Neuron (in vitro differentiated cells): ENCODE data around the gene PPP1R14C.

Experiments
- H2AFZ ChIP-seq: one replicate; pipeline ENCODE4 v1.6.1; 2013; ENCODE audit warnings: low read depth, mild to moderate bottlenecking, inconsistent platforms, low read length, moderate library complexity
- H3K27me3 ChIP-seq: one replicate; pipeline ENCODE4 v1.6.1; 2013; ENCODE audit warnings: low read length; ENCODE audit not compliant: insufficient read depth
- H3K36me3 ChIP-seq: one replicate; pipeline ENCODE4 v1.6.1; 2013; ENCODE audit warnings: low read length; ENCODE audit not compliant: insufficient read depth
- H3K4me1 ChIP-seq: one replicate; pipeline ENCODE4 v1.6.1; 2013; ENCODE audit warnings: low read length; ENCODE audit not compliant: insufficient read depth
- H3K4me3 ChIP-seq: 2 replicates; pipeline ENCODE4 v1.5.1; 2013; ENCODE audit warnings: mild to moderate bottlenecking, low read length, moderate library complexity
- H3K9me3 ChIP-seq: one replicate; pipeline ENCODE4 v1.6.1; 2013; ENCODE audit warnings: low read length

The PPP1R14C gene

GRCh38 chr6:150263765-150264404, 121.0 kb downstream of the PPP1R14C start:
- H2AFZ ChIP-seq, result no peak overlapping the region
- peaks cover under 1% of the 10 kb centered on the region for H3K36me3 ChIP-seq
- no peaks in the 10 kb centered on the region for H3K4me1 ChIP-seq
- H3K9me3 ChIP-seq, result no peaks in the 10 kb centered on the region
- no peaks in the 10 kb centered on the region for H3K27me3 ChIP-seq
- H3K4me3 ChIP-seq, result no peak overlapping the region

GRCh38 chr6:150266309-150266708, 123.5 kb downstream of the PPP1R14C start:
- Histone ChIP-seq H2AFZ (no peak overlapping the region), H3K9me3 (no peaks in the 10 kb centered on the region), H3K4me3 (no peak overlapping the region), H3K27me3 (no peaks in the 10 kb centered on the region), H3K4me1 (peaks cover 7% of the 10 kb centered on the region), H3K36me3 (no peaks in the 10 kb centered on the region)

- no peak overlapping the region for H3K4me3 ChIP-seq
- H3K9me3 ChIP-seq, result no peaks in the 10 kb centered on the region
- H2AFZ ChIP-seq, result no peak overlapping the region
- H3K27me3 ChIP-seq, result no peaks in the 10 kb centered on the region
- peaks cover 15% of the 10 kb centered on the region for H3K4me1 ChIP-seq
- H3K36me3 ChIP-seq, result no peaks in the 10 kb centered on the region
These were observed 124.3 kb downstream of the PPP1R14C start for GRCh38 chr6:150266963-150267685.

GRCh38 chr6:150267686-150268561, 125.1 kb downstream of the PPP1R14C start:
- Histone ChIP-seq H3K9me3 (no peaks in the 10 kb centered on the region), H3K27me3 (no peaks in the 10 kb centered on the region), H2AFZ (no peak overlapping the region), H3K4me3 (no peak overlapping the region), H3K36me3 (no peaks in the 10 kb centered on the region), H3K4me1 (peaks cover 23% of the 10 kb centered on the region)

- H3K4me1 ChIP-seq, result peaks cover 37% of the 10 kb centered on the region
- no peaks in the 10 kb centered on the region for H3K36me3 ChIP-seq
- H2AFZ ChIP-seq, result no peak overlapping the region
- no peaks in the 10 kb centered on the region for H3K9me3 ChIP-seq
- H3K27me3 ChIP-seq, result no peaks in the 10 kb centered on the region
- no peak overlapping the region for H3K4me3 ChIP-seq
These were observed 126.4 kb downstream of the PPP1R14C start for GRCh38 chr6:150269130-150269856.

GRCh38 chr6:150269857-150270223, 127.0 kb downstream of the PPP1R14C start:
- Histone ChIP-seq H3K4me1 (peaks cover 42% of the 10 kb centered on the region), H3K27me3 (no peaks in the 10 kb centered on the region), H3K9me3 (no peaks in the 10 kb centered on the region), H3K36me3 (no peaks in the 10 kb centered on the region), H2AFZ (no peak overlapping the region), H3K4me3 (no peak overlapping the region)

GRCh38 chr6:150270330-150271052, 127.6 kb downstream of the PPP1R14C start:
- H3K27me3 ChIP-seq, result no peaks in the 10 kb centered on the region
- no peak overlapping the region for H2AFZ ChIP-seq
- H3K9me3 ChIP-seq, result no peaks in the 10 kb centered on the region
- H3K36me3 ChIP-seq, result no peaks in the 10 kb centered on the region
- peaks cover 46% of the 10 kb centered on the region for H3K4me1 ChIP-seq
- no peak overlapping the region for H3K4me3 ChIP-seq

GRCh38 chr6:150271172-150271500, 128.3 kb downstream of the PPP1R14C start:
- no peaks in the 10 kb centered on the region for H3K36me3 ChIP-seq
- no peak overlapping the region for H2AFZ ChIP-seq
- H3K4me3 ChIP-seq, result no peak overlapping the region
- no peaks in the 10 kb centered on the region for H3K27me3 ChIP-seq
- H3K9me3 ChIP-seq, result no peaks in the 10 kb centered on the region
- H3K4me1 ChIP-seq, result peaks cover 46% of the 10 kb centered on the region

- Histone ChIP-seq H3K27me3 (no peaks in the 10 kb centered on the region), H3K4me3 (no peak overlapping the region), H3K4me1 (peaks cover 46% of the 10 kb centered on the region), H3K9me3 (no peaks in the 10 kb centered on the region), H2AFZ (no peak overlapping the region), H3K36me3 (no peaks in the 10 kb centered on the region)
These were observed 128.8 kb downstream of the PPP1R14C start for GRCh38 chr6:150271501-150272263.

- Histone ChIP-seq H3K27me3 (no peaks in the 10 kb centered on the region), H3K4me3 (no peak overlapping the region), H3K4me1 (peaks cover 46% of the 10 kb centered on the region), H3K9me3 (no peaks in the 10 kb centered on the region), H3K36me3 (no peaks in the 10 kb centered on the region), H2AFZ (no peak overlapping the region)
These were observed 129.6 kb downstream of the PPP1R14C start for GRCh38 chr6:150272264-150272975.

- Histone ChIP-seq H3K9me3 (no peaks in the 10 kb centered on the region), H3K4me1 (peaks cover 49% of the 10 kb centered on the region), H3K27me3 (no peaks in the 10 kb centered on the region), H2AFZ (no peak overlapping the region), H3K36me3 (no peaks in the 10 kb centered on the region), H3K4me3 (no peak overlapping the region)
These were observed 130.1 kb downstream of the PPP1R14C start for GRCh38 chr6:150272976-150273315.
